Measurements from ENCODE around the gene MSANTD1. TPM values are rescaled to one million over a fixed set of nuclear protein-coding genes. Genes with fewer than 3 reads are reported as not detected.

MSANTD1 gene
- total and polyA plus RNA-seq, 2 of the 8 experiments (the other 6 are each of a cell fraction or from before 2014, with no cell fraction given), result 0.23 to 0.45 TPM

DNA sequence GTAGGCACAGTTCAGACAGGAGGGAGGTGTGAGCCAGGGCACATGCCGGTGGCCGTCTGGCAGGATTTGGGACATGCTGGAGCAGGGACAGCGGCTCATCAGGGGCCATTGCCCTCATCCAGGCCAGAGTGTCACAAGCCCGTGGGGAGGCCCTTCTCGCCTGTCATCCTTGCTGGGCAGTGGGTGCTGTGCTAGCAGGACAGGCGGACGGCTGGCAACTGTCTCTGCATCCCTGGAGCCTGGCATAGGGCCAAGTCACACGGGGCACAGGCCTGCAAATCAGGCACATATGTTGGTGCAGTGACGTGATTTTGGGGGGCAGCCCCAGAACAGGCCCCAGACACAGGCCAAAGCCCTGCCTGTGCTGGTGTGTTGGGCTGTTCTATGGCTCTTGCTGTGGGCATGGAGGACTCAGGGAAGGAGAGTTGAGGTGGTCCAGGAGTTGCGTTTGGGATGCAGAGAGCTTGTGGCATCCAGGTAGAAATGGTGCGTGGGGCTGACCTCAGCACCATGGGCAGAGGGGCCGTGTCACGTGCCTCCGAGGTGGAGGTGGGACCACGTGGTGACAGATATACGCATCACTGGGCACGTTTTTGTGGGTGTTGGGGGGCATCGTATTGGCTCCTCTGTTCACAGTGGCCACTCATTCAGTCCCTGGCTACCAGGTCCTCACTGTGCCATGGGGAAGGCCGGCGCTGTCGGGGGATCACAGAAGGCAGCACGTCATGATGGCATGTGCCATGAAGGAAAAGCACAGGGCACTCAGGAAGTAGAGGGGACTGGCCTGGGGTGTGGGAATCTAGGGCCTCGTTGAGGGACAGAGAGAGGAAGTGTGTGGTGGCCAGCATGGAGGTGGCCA is 14.6 kb upstream of the MSANTD1 start:
- no peaks in the 10 kb centered on the region; the same call in 1 of the 2 replicates for H3K23me2 ChIP-seq (ENCODE audit: low read depth, low read length)
- no peak overlapping the region for H3K4me3 ChIP-seq (ENCODE audit: extremely low read depth in 1 of 4, insufficient read depth in 2 of 4, low read depth in 3 of 4, low read length in 4 of 4)
- 94% methylated on average over 21 of the region's 23 CpGs; no CpG with 5 or more reads in 1 of the 2 experiments for WGBS, 2 experiments (ENCODE audit: extremely low coverage in 1 of 2, insufficient coverage in 1 of 2, insufficient read length in 1 of 2, insufficient replicate concordance in 2 of 2, low coverage in 1 of 2, low lambda C conversion rate in 2 of 2, missing lambda C conversion rate in 1 of 2)
- H4K5ac ChIP-seq (ENCODE audit: insufficient read length, low read depth, low read length), result no peak overlapping the region
- H3K9ac ChIP-seq (replicated peaks in 1 of 4; ENCODE audit: extremely low read depth in 1 of 4, low read depth in 3 of 4, low read length in 3 of 4), result no peak overlapping the region
- ChIA-PET CTCF (ENCODE audit: partially characterized antibody) (interaction anchor here (1.1 to 2.3 kb wide), 5 partner anchors 10 to 84 kb away, joined by 3 to 9 read pairs (median 5); partner anchors contain the start of gene MSANTD1), POLR2A (ENCODE audit: partially characterized antibody) (no interaction called here)
- H2BK15ac ChIP-seq (ENCODE audit: low read length), result no peak overlapping the region
- H4K91ac ChIP-seq (replicated peaks; ENCODE audit: insufficient read length, low read length), result no peak overlapping the region
- DNase-seq (ENCODE audit: low read depth in 1 of 2, low spot score in 2 of 2), result no peak
- no peak for FAIRE-seq
- peaks cover 0 to 15% (median 11%) of the 10 kb centered on the region in 4 experiments; a peak in 6 of 7 replicates for H3K4me1 ChIP-seq (replicated peaks in 1 of 4; ENCODE audit: control insufficient read depth in 3 of 4, insufficient read depth in 4 of 4, low read length in 3 of 4)
- H2AK5ac ChIP-seq (ENCODE audit: low read depth, low read length), result no peak overlapping the region
- peaks cover 40 to 45% of the 10 kb centered on the region in 2 experiments for H4K20me1 ChIP-seq (replicated peaks in 1 of 2; ENCODE audit: control insufficient read depth in 1 of 2, insufficient read depth in 2 of 2, low read length in 2 of 2)
- H3K79me1 ChIP-seq (ENCODE audit: low read depth, low read length), result no peaks in the 10 kb centered on the region; the same call in 1 of the 2 replicates
- no peak overlapping the region for H4K8ac ChIP-seq (ENCODE audit: extremely low read depth, insufficient read depth, low read length)
- H2BK12ac ChIP-seq (ENCODE audit: low read depth, low read length), result no peak overlapping the region
- H3K56ac ChIP-seq (replicated peaks; ENCODE audit: insufficient read length, low read depth, low read length), result no peak overlapping the region
- no peak overlapping the region for H3K14ac ChIP-seq (ENCODE audit: insufficient read length)
- no peak overlapping the region for H2BK20ac ChIP-seq (ENCODE audit: low read length)
- H2BK120ac ChIP-seq (replicated peaks; ENCODE audit: low read depth, low read length), result no peak overlapping the region
- no peaks in the 10 kb centered on the region for H3K9me3 ChIP-seq (ENCODE audit: insufficient read depth in 2 of 2, low read depth in 1 of 2, low read length in 1 of 2)
- no peak overlapping the region for H3K4ac ChIP-seq (replicated peaks; ENCODE audit: insufficient read length, low read depth, low read length)
- H3K79me2 ChIP-seq (ENCODE audit: control insufficient read depth in 1 of 2, insufficient read depth in 2 of 2, low read length in 2 of 2), result no peaks in the 10 kb centered on the region
- no peak overlapping the region for H2AFZ ChIP-seq (ENCODE audit: low read length)
- no peak overlapping the region for H3K27ac ChIP-seq (ENCODE audit: low read depth, low read length)
- no peak overlapping the region for H3K23ac ChIP-seq (ENCODE audit: insufficient read length)
- H3K27me3 ChIP-seq (replicated peaks in 1 of 4; ENCODE audit: control insufficient read depth in 3 of 4, extremely low read depth in 1 of 4, insufficient read depth in 3 of 4, low read length in 3 of 4), result peaks cover 8 to 42% (median 27%) of the 10 kb centered on the region in 4 experiments
- H3K36me3 ChIP-seq (ENCODE audit: control insufficient read depth in 2 of 4, insufficient read depth in 4 of 4, low read length in 3 of 4), result peaks cover 18 to 61% (median 42%) of the 10 kb centered on the region in 4 experiments
- H3K4me2 ChIP-seq (ENCODE audit: insufficient read depth in 1 of 2, low read depth in 2 of 2, low read length in 2 of 2), result no peak overlapping the region
- no peak overlapping the region for H2BK5ac ChIP-seq (ENCODE audit: low read depth, low read length)
- no peak overlapping the region for H3K18ac ChIP-seq (ENCODE audit: extremely low read depth, low read length)
- TF ChIP-seq SAP30 (IDR thresholded peaks at IDR 0.05; ENCODE audit: insufficient read depth, insufficient replicate concordance, low read length) (no peak), EZH2 (IDR thresholded peaks at IDR 0.05; ENCODE audit: low read depth, low read length, severe bottlenecking) (no peak), RNF2 (IDR thresholded peaks at IDR 0.05; ENCODE audit: borderline replicate concordance, low read depth, low read length, missing control alignments, poor library complexity, severe bottlenecking) (no peak), ZNF274 (IDR thresholded peaks at IDR 0.05; ENCODE audit: borderline replicate concordance, extremely low read depth, low read length) (no peak), HDAC2 (IDR thresholded peaks at IDR 0.05; ENCODE audit: borderline replicate concordance in 1 of 2, low read depth in 2 of 2, low read length in 2 of 2) (no peak), SRF (IDR thresholded peaks at IDR 0.05; ENCODE audit: low read depth, low read length) (no peak)
- TF ChIP-seq, protein P1, sequence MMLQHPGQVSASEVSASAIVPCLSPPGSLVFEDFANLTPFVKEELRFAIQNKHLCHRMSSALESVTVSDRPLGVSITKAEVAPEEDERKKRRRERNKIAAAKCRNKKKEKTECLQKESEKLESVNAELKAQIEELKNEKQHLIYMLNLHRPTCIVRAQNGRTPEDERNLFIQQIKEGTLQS (IDR thresholded peaks at IDR 0.05; ENCODE audit: insufficient read depth, low read depth, low read length), result no peak

Measured in H1 (cell line).